CD4-positive, alpha-beta T cell (primary cell): Measurements from ENCODE around the gene C3orf20. TPM values are rescaled to one million over a fixed set of nuclear protein-coding genes. Genes with fewer than 3 reads are reported as not detected.

Experiments
- ATAC-seq: fragments of 200-7000 bp; cut with Tn5 transposase; one replicate; pipeline ENCODE4 v1.10.0; 2022; ENCODE audit warnings: mild to moderate bottlenecking; ENCODE audit not compliant: poor library complexity
- CTCF ChIA-PET: fragments of 350-600 bp; sonication (Branson Sonifier 250); formaldehyde crosslinking; loops from one replicate; lab custom pipeline; 2021; ENCODE audit warnings: antibody characterized with exemption, inconsistent platforms; lab: Charles Lee
- POLR2A ChIA-PET: fragments of 350-600 bp; sonication (Branson Sonifier 250); formaldehyde crosslinking; loops from one replicate; lab custom pipeline; 2021; ENCODE audit warnings: antibody characterized with exemption, inconsistent platforms; lab: Charles Lee
- DNase-seq, 14 experiments: peaks; one replicate each; pipeline ENCODE4 v3.0.0-alpha.2; 2013 to 2020; ENCODE audit warnings: mixed read lengths in 2 of 14
- H3K27ac ChIP-seq, 2 donors: one replicate each; pipeline versions ENCODE4 v1.5.1 to v1.7.0; 2013; ENCODE audit warnings: low read length in 2 of 2, low read depth in 1 of 2, mild to moderate bottlenecking in 1 of 2
- H3K27me3 ChIP-seq, 2 experiments: 1 replicate in 1 of 2; 2 replicates in 1 of 2; pipeline versions ENCODE4 v1.6.1 to v1.7.0; 2013; ENCODE audit warnings: low read length in 2 of 2, control low read depth in 1 of 2, mild to moderate bottlenecking in 1 of 2, moderate library complexity in 1 of 2; ENCODE audit not compliant: insufficient read depth in 2 of 2, control insufficient read depth in 1 of 2
- H3K36me3 ChIP-seq: one replicate; pipeline ENCODE4 v1.6.1; 2013; ENCODE audit warnings: low read length, control low read depth; ENCODE audit not compliant: insufficient read depth
- H3K4me1 ChIP-seq: one replicate; pipeline ENCODE4 v1.6.1; 2013; ENCODE audit warnings: low read length, control low read depth; ENCODE audit not compliant: insufficient read depth
- H3K4me3 ChIP-seq: one replicate; pipeline ENCODE4 v1.5.1; 2013; ENCODE audit warnings: mild to moderate bottlenecking, low read length, moderate library complexity
- H3K9me3 ChIP-seq, 2 experiments: 1 replicate in 1 of 2; 2 replicates in 1 of 2; pipeline versions ENCODE4 v1.6.1 to v1.7.0; 2013; ENCODE audit warnings: low read length in 2 of 2, mild to moderate bottlenecking in 2 of 2, control low read depth in 1 of 2, moderate library complexity in 1 of 2; ENCODE audit not compliant: control insufficient read depth in 1 of 2, insufficient read depth in 1 of 2
- H3K27ac Mint-ChIP-seq: one replicate; pipeline ENCODE4 v1.8.0; 2020; ENCODE audit warnings: mixed read lengths
- H3K27me3 Mint-ChIP-seq: one replicate; pipeline ENCODE4 v1.8.0; 2021; ENCODE audit warnings: mixed read lengths
- H3K36me3 Mint-ChIP-seq: one replicate; pipeline ENCODE4 v1.8.0; 2021; ENCODE audit warnings: low read depth, mixed read lengths
- H3K4me1 Mint-ChIP-seq: one replicate; pipeline ENCODE4 v1.8.0; 2021; ENCODE audit warnings: low read depth, mixed read lengths
- H3K4me3 Mint-ChIP-seq: one replicate; pipeline ENCODE4 v1.8.0; 2020; ENCODE audit warnings: mild to moderate bottlenecking, mixed read lengths
- H3K9me3 Mint-ChIP-seq: one replicate; pipeline ENCODE4 v1.8.0; 2020; ENCODE audit warnings: mixed read lengths
- CTCF ChIP-seq: fragments of 200-600 bp; IDR thresholded peaks from one replicate; pipeline ENCODE4 v1.8.0; 2022; ENCODE audit warnings: antibody characterized with exemption, mild to moderate bottlenecking
- intact Hi-C, 2 experiments: fragments of 100-400 bp; cut with DNase I in 1 of 2; cut with micrococcal nuclease in 1 of 2; formaldehyde crosslinking; loops; one replicate each; pipeline versions ENCODE4 v1.15.1 to v1.9.0; 2023 to 2025; cut with DNase I, micrococcal nuclease
- total RNA-seq, 174 experiments: library from RNA in 2 of 174; stranded (reverse) in 2 of 174; gene quantifications; one replicate each; pipeline ENCODE4 v1.2.3 and lab custom pipeline; 2021 to 2026

The C3orf20 gene
- total RNA-seq, 2 experiments from 2014 or later: 0.14 TPM; not detected in 1

- no peak for ATAC-seq
- DNase-seq: no peak
- no peak for TF ChIP-seq CTCF
- H3K4me1 ChIP-seq: no peaks in the 10 kb centered on the region
- no peaks in the 10 kb centered on the region for H3K9me3 Mint-ChIP-seq
- H3K27ac Mint-ChIP-seq: no peak overlapping the region
- CTCF ChIA-PET: no interaction called here
- no peaks in the 10 kb centered on the region for H3K27me3 ChIP-seq
- H3K36me3 Mint-ChIP-seq: no peaks in the 10 kb centered on the region
- H3K36me3 ChIP-seq: no peaks in the 10 kb centered on the region
- no peak overlapping the region for H3K4me3 ChIP-seq
- no peak overlapping the region for H3K4me3 Mint-ChIP-seq
- no peak overlapping the region for H3K27ac ChIP-seq
- peaks cover 0 to 3% of the 10 kb centered on the region in 2 experiments for H3K9me3 ChIP-seq
- no peaks in the 10 kb centered on the region for H3K4me1 Mint-ChIP-seq
- H3K27me3 Mint-ChIP-seq: peaks cover 36% of the 10 kb centered on the region
- POLR2A ChIA-PET: no interaction called here
- intact Hi-C loops: no loop called here
These were observed 66.0 kb downstream of the C3orf20 start for GRCh38 chr3:14740983-14741382.

GRCh38 chr3:14741510-14741909 lies 66.6 kb downstream of the C3orf20 start:
- Histone ChIP-seq H3K4me3 (no peak overlapping the region), H3K36me3 (no peaks in the 10 kb centered on the region), H3K27me3 (no peaks in the 10 kb centered on the region), H3K27ac (no peak overlapping the region), H3K9me3 (peaks cover 0 to 3% of the 10 kb centered on the region in 2 experiments), H3K4me1 (no peaks in the 10 kb centered on the region)
- Mint-ChIP-seq H3K27me3 (peaks cover 41% of the 10 kb centered on the region), H3K36me3 (no peaks in the 10 kb centered on the region), H3K4me1 (no peaks in the 10 kb centered on the region), H3K4me3 (no peak overlapping the region), H3K27ac (no peak overlapping the region), H3K9me3 (no peaks in the 10 kb centered on the region)
- intact Hi-C loops: no loop called here
- ChIA-PET POLR2A (no interaction called here), CTCF (no interaction called here)
- DNase-seq (no peak), ATAC-seq (no peak)
- no peak for TF ChIP-seq CTCF

DNA sequence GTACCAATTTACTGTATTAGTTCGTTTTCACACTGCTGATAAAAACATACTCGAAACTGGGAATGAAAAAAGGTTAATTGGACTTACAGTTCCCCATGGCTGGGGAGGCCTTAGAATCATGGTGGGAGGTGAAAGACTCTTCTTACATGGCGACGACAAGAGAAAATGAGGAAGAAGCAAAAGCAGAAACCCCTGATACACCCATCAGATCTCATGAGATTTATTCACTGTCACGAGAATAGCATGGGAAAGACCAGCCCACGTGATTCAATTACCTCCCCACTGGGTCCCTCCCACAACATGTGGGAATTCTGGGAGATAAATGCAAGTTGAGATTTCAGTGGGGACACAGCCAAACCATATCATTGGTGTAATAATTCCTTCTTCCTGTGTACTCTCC lies 69.6 kb downstream of the C3orf20 start:
- ChIA-PET CTCF (no interaction called here), POLR2A (no interaction called here)
- Histone ChIP-seq H3K27ac (no peak overlapping the region), H3K9me3 (peaks cover 0 to 3% of the 10 kb centered on the region in 2 experiments), H3K4me1 (no peaks in the 10 kb centered on the region), H3K36me3 (no peaks in the 10 kb centered on the region), H3K4me3 (no peak overlapping the region), H3K27me3 (no peaks in the 10 kb centered on the region)
- ATAC-seq (no peak), DNase-seq (no peak)
- intact Hi-C loops: no loop called here
- Mint-ChIP-seq H3K27me3 (peaks cover 47% of the 10 kb centered on the region), H3K9me3 (no peaks in the 10 kb centered on the region), H3K36me3 (no peaks in the 10 kb centered on the region), H3K4me3 (no peak overlapping the region), H3K4me1 (no peaks in the 10 kb centered on the region), H3K27ac (no peak overlapping the region)
- TF ChIP-seq CTCF: no peak
